Activated CD4-positive, alpha-beta memory T cell treated with anti-CD3 and anti-CD28 coated beads, Interleukin-2, amount 10 ng/mL, durations not matched to agents 7 days and 5 days (primary cell): ENCODE results near the gene LRRTM4. TPM values are rescaled to one million over a fixed set of nuclear protein-coding genes. Genes with fewer than 3 reads are reported as not detected.

Source experiments
- CTCF ChIA-PET: fragments of 350-600 bp; sonication (Branson Sonifier 250); formaldehyde crosslinking; loops from one replicate; lab custom pipeline; 2021; ENCODE audit warnings: antibody characterized with exemption, inconsistent platforms; lab: Charles Lee
- POLR2A ChIA-PET: fragments of 350-600 bp; sonication (Branson Sonifier 250); formaldehyde crosslinking; loops from one replicate; lab custom pipeline; 2021; ENCODE audit warnings: antibody characterized with exemption; lab: Charles Lee
- DNase-seq: peaks from one replicate; pipeline ENCODE4 v3.0.0-alpha.2; 2020
- H3K27ac Mint-ChIP-seq: one replicate; pipeline ENCODE4 v1.8.0; 2021; ENCODE audit warnings: mild to moderate bottlenecking, mixed read lengths
- H3K27me3 Mint-ChIP-seq: one replicate; pipeline ENCODE4 v1.8.0; 2021; ENCODE audit warnings: mixed read lengths
- H3K36me3 Mint-ChIP-seq: one replicate; pipeline ENCODE4 v1.8.0; 2021; ENCODE audit warnings: low read depth, mixed read lengths
- H3K4me1 Mint-ChIP-seq: one replicate; pipeline ENCODE4 v1.8.0; 2021; ENCODE audit warnings: mixed read lengths
- H3K4me3 Mint-ChIP-seq: one replicate; pipeline ENCODE4 v1.8.0; 2021; ENCODE audit warnings: mild to moderate bottlenecking, mixed read lengths
- H3K9me3 Mint-ChIP-seq: one replicate; pipeline ENCODE4 v1.8.0; 2021; ENCODE audit warnings: mixed read lengths
- total RNA-seq, 2 experiments: library from RNA; stranded (reverse); gene quantifications; one replicate each; pipeline ENCODE4 v1.2.3, GENCODE V29; 2021

Gene LRRTM4
- total RNA-seq, 2 experiments from 2014 or later, result not detected

DNA sequence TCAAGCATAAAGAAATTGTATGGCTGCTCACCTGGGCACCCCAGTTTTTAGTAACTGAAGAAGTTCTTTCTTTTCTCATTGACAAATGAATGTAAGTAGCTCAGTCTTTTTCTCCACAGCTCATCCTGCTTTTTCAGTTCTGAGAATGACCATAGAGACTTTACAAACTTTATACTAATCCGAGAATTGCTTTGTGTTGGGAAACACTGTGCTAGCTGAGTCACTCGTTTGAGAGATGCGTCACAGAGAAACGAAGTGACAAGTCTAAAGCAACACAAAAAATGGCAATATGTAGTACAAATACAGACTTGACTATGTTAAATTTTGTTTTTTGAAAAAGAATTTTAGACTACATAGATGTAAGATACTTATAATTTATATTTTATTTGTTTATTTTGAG, 9.0 kb downstream of the LRRTM4 start:
- Mint-ChIP-seq H3K27ac (no peak overlapping the region), H3K4me3 (no peak overlapping the region), H3K36me3 (no peaks in the 10 kb centered on the region), H3K4me1 (no peaks in the 10 kb centered on the region), H3K27me3 (no peaks in the 10 kb centered on the region), H3K9me3 (no peaks in the 10 kb centered on the region)
- ChIA-PET POLR2A (no interaction called here), CTCF (no interaction called here)
- DNase-seq, result no peak

DNA sequence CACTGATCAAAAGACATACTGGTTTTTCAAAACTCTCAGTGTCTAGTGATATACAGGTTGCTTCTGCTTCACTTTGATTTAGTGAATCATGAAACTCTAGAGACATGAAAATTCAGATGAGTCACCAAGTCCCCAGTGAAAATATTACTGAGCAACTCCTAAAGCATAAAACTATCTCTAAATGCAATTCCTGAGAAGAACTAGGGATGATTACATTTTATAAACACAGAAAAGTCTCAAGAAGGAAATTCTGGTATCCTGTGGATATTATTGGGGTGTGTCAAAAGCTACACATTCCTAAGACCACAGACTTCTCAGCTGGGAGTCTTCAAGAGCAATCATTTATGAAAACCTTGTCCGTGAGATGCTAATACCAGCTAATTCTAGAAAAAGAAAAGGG, 9.7 kb downstream of the LRRTM4 start:
- no peaks in the 10 kb centered on the region for H3K4me1 Mint-ChIP-seq
- ChIA-PET CTCF (no interaction called here), POLR2A (no interaction called here)
- DNase-seq, result no peak
- H3K27me3 Mint-ChIP-seq, result no peaks in the 10 kb centered on the region
- H3K9me3 Mint-ChIP-seq, result no peaks in the 10 kb centered on the region
- H3K36me3 Mint-ChIP-seq, result no peaks in the 10 kb centered on the region
- H3K27ac Mint-ChIP-seq, result no peak overlapping the region
- H3K4me3 Mint-ChIP-seq, result no peak overlapping the region

DNA sequence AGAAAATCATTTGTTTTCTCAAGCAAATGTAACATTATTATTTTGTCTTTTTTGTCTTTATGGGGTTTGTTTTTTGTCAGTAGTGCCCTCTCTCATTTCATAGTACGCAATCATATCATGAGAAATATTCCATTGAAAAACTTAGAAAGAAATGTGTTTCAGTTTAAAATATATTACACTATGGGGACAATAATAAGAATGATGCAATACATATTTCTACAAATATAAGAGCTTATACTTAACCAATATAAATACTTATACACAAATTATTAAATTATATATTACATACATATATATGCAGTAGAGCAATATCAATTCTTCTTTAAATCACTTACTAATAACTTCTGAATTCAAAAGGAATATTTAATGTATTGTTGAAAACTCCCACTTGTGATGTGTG, 13.7 kb downstream of the LRRTM4 start:
- H3K4me3 Mint-ChIP-seq, result no peak overlapping the region
- H3K27me3 Mint-ChIP-seq, result no peaks in the 10 kb centered on the region
- no peaks in the 10 kb centered on the region for H3K4me1 Mint-ChIP-seq
- no peak overlapping the region for H3K27ac Mint-ChIP-seq
- no peaks in the 10 kb centered on the region for H3K9me3 Mint-ChIP-seq
- DNase-seq, result no peak
- CTCF ChIA-PET, result no interaction called here
- H3K36me3 Mint-ChIP-seq, result no peaks in the 10 kb centered on the region
- POLR2A ChIA-PET, result no interaction called here

DNA sequence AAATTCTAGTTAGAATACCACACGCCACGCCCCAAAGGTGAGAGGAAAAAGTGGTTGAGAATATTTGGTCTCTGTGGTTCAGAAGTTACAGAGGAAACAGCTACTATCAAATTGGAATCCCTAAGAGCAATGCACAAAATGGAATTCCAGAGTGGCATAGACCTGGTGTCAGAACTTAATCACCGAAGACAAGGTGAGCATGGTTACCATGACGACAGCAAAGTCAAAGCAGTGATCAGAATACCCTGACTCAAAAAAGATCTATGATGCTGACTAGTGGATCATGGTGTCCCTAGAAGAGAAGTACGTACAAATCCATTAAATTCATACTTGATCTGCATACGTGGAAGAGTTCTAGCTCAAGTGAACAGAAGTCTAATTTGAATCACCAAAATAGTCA, 14.5 kb downstream of the LRRTM4 start:
- no peak for DNase-seq
- H3K27ac Mint-ChIP-seq, result no peak overlapping the region
- H3K4me3 Mint-ChIP-seq, result no peak overlapping the region
- H3K36me3 Mint-ChIP-seq, result no peaks in the 10 kb centered on the region
- no peaks in the 10 kb centered on the region for H3K9me3 Mint-ChIP-seq
- H3K27me3 Mint-ChIP-seq, result no peaks in the 10 kb centered on the region
- H3K4me1 Mint-ChIP-seq, result no peaks in the 10 kb centered on the region
- CTCF ChIA-PET, result no interaction called here
- POLR2A ChIA-PET, result no interaction called here

DNA sequence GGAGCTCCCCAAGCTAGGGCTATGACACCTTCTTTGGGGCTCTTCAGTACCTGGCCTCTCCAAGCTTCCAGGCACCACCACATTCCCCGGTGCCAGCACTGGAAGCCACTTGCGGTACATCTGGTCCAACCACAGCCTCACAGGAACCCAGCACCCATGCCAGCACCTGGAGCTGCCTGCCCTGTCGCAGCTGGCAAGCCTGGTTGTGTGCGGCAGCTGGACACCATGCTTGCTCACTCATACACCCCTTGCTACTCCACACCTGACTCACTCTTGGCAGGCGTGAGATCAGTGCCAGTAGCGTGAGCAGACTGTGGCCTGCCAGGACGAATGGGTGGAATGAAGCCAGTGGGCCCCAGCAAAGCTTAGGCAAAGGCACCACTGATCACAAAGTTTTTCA, 34.0 kb downstream of the LRRTM4 start:
- POLR2A ChIA-PET, result no interaction called here

DNA sequence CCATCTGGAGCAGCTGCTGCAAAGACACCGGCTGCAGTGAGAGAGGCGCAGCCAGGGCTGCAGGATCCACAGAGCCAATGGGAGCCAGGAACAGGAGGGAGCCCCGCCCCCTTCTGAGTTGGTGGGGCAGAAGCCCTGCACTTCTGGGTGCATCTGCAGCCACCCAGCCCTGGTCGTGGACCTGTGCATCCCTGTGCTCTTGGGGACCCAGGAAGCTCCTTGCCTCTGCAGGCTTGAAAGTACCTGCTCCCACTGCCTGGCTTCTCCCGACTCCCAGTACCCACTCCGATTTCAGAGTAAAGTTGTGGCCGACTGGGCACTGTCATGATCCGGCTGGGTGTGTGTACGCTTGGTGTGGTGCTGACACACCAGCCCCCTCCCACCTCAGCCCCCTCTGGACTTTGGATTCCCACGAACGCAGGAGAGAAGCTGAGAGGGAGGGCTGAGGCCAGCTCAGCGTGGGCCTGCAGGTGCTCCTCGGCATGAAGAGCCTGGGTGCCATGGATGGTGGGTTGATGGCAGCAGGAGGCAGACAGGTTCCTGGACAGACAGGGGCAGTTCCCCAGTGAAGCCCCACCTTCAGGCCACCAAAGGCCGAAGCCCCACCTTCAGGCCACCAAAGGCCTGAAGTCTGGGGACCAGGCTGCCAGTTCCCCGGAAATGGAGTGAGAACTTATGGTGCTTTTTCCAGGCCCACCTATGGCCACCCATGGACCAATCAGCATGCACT, 34.9 kb downstream of the LRRTM4 start:
- ChIA-PET CTCF (no interaction called here), POLR2A (no interaction called here)
- Mint-ChIP-seq H3K27ac (no peak overlapping the region), H3K9me3 (peaks cover 13% of the 10 kb centered on the region), H3K4me3 (no peak overlapping the region), H3K4me1 (no peaks in the 10 kb centered on the region), H3K36me3 (no peaks in the 10 kb centered on the region), H3K27me3 (no peaks in the 10 kb centered on the region)
- no peak for DNase-seq

More for the DNA sequence above, 34.0 kb downstream of the LRRTM4 start:
- Mint-ChIP-seq H3K27ac (no peak overlapping the region), H3K27me3 (no peaks in the 10 kb centered on the region), H3K4me1 (no peaks in the 10 kb centered on the region), H3K4me3 (no peak overlapping the region), H3K36me3 (no peaks in the 10 kb centered on the region), H3K9me3 (peaks cover 13% of the 10 kb centered on the region)
- DNase-seq, result no peak
- CTCF ChIA-PET, result no interaction called here

DNA sequence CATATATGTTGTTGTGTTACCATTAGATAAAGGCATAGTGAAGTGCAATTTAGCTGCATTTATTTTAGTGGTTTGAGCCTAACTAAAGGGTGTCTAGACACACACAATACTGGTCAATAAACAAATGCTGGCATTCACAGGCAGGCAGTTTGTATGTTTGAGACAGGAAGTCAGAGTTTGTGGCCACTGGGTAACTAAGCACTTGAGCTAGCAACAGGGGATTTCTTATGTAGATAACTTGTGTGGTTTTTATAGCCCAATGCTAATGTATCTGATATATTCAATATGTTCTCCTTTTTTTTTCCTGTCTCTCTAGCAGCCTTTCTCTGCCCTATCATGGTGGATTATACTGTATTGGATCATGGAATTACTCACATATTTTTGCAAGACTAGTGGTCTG, 38.1 kb downstream of the LRRTM4 start:
- POLR2A ChIA-PET, result no interaction called here
- Mint-ChIP-seq H3K36me3 (no peaks in the 10 kb centered on the region), H3K27me3 (no peaks in the 10 kb centered on the region), H3K4me1 (no peaks in the 10 kb centered on the region), H3K4me3 (no peak overlapping the region), H3K27ac (no peak overlapping the region), H3K9me3 (peaks cover 15% of the 10 kb centered on the region)
- CTCF ChIA-PET, result no interaction called here
- DNase-seq, result no peak

DNA sequence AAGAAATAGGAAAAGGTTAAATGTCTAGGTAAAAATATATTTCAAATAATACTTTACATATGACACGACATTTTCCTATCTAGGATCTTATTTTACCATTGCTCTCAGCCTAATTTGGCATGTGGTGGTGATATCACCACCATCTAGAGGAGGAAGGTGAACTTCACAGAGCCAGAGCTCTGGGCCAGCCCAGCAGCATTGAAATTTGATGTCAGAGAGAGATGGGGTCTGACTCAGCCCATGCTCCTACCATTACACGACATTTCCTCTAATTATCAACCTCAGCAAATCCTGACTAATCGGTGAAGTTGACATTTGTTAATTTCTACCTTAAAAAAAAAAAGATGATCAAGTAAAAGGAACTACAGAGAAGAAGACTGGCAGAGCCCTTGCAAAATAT, 42.3 kb downstream of the LRRTM4 start:
- no peak for DNase-seq
- ChIA-PET POLR2A (no interaction called here), CTCF (no interaction called here)
- Mint-ChIP-seq H3K27ac (no peak overlapping the region), H3K4me3 (no peak overlapping the region), H3K27me3 (no peaks in the 10 kb centered on the region), H3K36me3 (no peaks in the 10 kb centered on the region), H3K9me3 (peaks cover 11% of the 10 kb centered on the region), H3K4me1 (no peaks in the 10 kb centered on the region)

DNA sequence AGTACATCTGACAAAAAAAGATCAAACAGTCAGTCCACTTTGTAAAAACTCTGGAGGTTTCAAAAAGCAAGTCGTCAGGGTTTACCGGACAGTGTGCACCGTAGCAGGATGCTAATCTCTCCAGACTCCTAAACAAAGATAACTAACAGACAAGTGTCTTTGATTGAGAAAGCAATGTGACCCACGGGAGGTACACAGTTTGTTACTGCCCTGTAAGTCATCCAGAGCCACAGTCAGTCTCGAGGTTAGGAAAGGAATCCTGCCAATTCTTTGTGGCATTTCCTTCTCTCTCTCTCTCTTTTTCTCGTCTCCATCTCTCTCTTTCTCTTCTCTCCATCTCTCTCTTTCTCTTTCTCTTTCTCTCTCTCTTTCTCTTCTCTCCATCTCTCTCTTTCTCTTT, 42.8 kb downstream of the LRRTM4 start:
- Mint-ChIP-seq H3K4me3 (no peak overlapping the region), H3K36me3 (no peaks in the 10 kb centered on the region), H3K4me1 (no peaks in the 10 kb centered on the region), H3K27me3 (no peaks in the 10 kb centered on the region), H3K9me3 (peaks cover 11% of the 10 kb centered on the region), H3K27ac (no peak overlapping the region)
- POLR2A ChIA-PET, result no interaction called here
- CTCF ChIA-PET, result no interaction called here
- no peak for DNase-seq

DNA sequence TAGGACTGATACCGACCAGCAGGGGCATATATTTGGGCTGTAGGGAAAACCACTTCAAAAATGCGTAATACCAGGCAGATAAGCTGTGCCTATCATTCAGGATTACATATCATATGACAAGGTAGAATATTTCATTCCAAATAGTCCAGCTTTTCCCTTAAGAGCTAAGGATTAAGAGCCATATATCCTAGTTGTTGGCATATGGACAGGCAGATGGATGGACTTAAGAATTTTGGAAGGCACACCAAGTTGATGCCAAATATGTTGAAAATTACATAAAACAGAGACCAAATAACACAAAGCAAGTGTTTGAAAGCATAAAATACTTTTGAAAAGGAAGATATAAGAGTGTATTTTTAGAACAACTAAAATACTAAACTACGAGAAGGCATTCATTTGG, 52.1 kb downstream of the LRRTM4 start:
- Mint-ChIP-seq H3K36me3 (no peaks in the 10 kb centered on the region), H3K4me3 (no peak overlapping the region), H3K9me3 (peaks cover 13% of the 10 kb centered on the region), H3K27me3 (no peaks in the 10 kb centered on the region), H3K4me1 (no peaks in the 10 kb centered on the region), H3K27ac (no peak overlapping the region)
- ChIA-PET POLR2A (no interaction called here), CTCF (no interaction called here)
- no peak for DNase-seq

DNA sequence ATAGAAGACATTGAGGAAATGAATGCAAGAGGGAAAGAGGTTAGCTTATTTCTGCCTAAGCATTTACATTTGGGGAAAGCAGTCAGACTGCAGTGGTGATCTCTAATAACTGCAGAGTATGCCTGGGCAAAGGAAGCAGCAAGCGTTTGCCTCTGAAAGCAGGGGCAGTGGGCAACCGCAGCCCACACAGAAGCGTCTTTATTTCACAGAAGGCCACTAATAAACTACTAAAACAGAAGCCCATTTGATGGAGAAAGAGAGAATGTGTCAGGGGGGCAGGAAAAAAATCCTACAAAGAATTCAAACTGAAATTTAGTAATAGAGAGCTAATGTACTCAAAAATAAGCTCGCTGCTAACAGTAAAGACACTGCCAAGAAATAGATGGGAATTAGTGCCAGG, 53.1 kb downstream of the LRRTM4 start:
- POLR2A ChIA-PET, result no interaction called here
- H3K4me1 Mint-ChIP-seq, result no peaks in the 10 kb centered on the region
- H3K4me3 Mint-ChIP-seq, result no peak overlapping the region
- CTCF ChIA-PET, result no interaction called here
- H3K36me3 Mint-ChIP-seq, result no peaks in the 10 kb centered on the region
- peaks cover 13% of the 10 kb centered on the region for H3K9me3 Mint-ChIP-seq
- DNase-seq, result no peak
- H3K27ac Mint-ChIP-seq, result no peak overlapping the region
- H3K27me3 Mint-ChIP-seq, result no peaks in the 10 kb centered on the region

DNA sequence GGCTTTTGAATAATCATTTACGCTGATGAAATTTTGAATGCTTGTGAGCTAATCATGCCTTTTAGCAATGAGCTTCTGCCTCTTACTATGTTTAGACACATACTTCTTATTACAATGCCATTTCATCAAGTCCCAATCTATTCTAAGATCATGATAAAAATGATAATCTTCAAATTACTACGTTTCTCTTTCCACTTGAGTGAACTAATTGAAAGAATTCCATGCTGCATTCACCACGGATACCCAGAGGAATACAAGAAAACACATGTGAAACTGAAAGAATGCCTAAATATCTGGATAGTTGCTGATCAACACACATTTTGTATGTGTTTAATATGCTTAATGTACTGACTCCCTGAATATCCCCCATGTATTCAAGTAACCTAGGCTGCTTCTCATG, 62.3 kb downstream of the LRRTM4 start:
- Mint-ChIP-seq H3K4me3 (no peak overlapping the region), H3K27me3 (no peaks in the 10 kb centered on the region), H3K9me3 (peaks cover 16% of the 10 kb centered on the region), H3K36me3 (no peaks in the 10 kb centered on the region), H3K27ac (no peak overlapping the region), H3K4me1 (no peaks in the 10 kb centered on the region)
- no peak for DNase-seq
- ChIA-PET POLR2A (no interaction called here), CTCF (no interaction called here)

DNA sequence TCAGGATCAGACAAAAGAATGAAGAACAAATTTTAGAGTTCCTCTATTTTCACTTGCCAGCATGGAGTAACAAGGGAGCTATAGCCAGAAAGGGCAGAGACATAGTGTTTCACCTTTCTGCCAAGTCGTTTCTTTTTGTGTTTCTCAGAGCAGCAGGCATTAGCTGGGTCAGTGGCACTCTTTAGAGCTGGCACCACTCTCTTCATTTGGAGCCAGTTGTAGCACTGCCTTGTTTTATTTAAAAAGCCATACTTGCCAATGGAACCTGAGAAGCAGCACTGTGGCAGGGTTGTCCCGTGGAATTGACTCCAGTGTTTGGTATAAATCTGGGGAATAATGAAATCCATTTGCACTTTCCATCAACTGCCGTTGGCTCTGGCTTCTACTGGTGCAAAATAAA, 64.0 kb downstream of the LRRTM4 start:
- Mint-ChIP-seq H3K27ac (no peak overlapping the region), H3K36me3 (no peaks in the 10 kb centered on the region), H3K4me3 (no peak overlapping the region), H3K27me3 (no peaks in the 10 kb centered on the region), H3K9me3 (peaks cover 11% of the 10 kb centered on the region), H3K4me1 (no peaks in the 10 kb centered on the region)
- ChIA-PET POLR2A (no interaction called here), CTCF (no interaction called here)
- no peak for DNase-seq

DNA sequence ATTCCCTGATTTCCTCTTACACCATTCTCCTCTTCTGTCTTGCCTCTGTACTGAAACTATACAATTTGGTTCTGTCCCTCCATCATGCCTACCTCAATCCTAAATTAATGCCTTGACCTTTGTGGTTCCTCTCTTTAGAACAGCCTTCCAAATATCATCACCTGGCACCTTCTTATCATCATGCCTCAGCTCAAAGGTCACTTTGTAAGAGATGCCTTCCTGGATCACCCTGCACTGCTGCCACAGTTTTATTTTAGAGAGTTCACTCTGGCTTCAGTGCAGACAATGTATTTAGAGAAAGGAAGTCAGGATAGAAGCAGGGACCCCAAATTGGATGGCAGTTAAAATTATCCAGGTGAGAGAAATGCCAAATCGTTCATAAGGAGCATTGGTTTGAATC, 64.5 kb downstream of the LRRTM4 start:
- Mint-ChIP-seq H3K4me1 (no peaks in the 10 kb centered on the region), H3K36me3 (no peaks in the 10 kb centered on the region), H3K9me3 (peaks cover 11% of the 10 kb centered on the region), H3K27ac (no peak overlapping the region), H3K4me3 (no peak overlapping the region), H3K27me3 (no peaks in the 10 kb centered on the region)
- no peak for DNase-seq
- ChIA-PET CTCF (no interaction called here), POLR2A (no interaction called here)
